Stomach (tissue), 9 donors: ENCODE data around the gene ITGA3. TPM values are rescaled to one million over a fixed set of nuclear protein-coding genes. Genes with fewer than 3 reads are reported as not detected.
A peak's percentile ranks its signal among the peaks of the same experiment; 100 is the strongest.

Source experiments
- DNase-seq, 2 donors: peaks; one replicate each; pipeline versions ENCODE4 v3.0.0 to v3.0.0-alpha.2; 2013 to 2019
- H3K27ac ChIP-seq, 5 donors: fragments of 200-600 bp in 4 of 5; sonication (generic) in 4 of 5; one replicate each; pipeline ENCODE4 v1.5.1; 2013 to 2019; ENCODE audit warnings: mild to moderate bottlenecking in 1 of 5, moderate library complexity in 1 of 5
- H3K27me3 ChIP-seq, 3 donors: fragments of 200-600 bp; sonication (generic); one replicate each; pipeline ENCODE4 v1.5.1; 2017 to 2019; ENCODE audit warnings: mixed run types in 1 of 3
- H3K36me3 ChIP-seq, 4 donors: fragments of 200-600 bp; sonication (generic); 1 replicate in 3 of 4; 2 replicates in 1 of 4; pipeline ENCODE4 v1.5.1; 2016 to 2019
- H3K4me1 ChIP-seq, 4 donors: fragments of 200-600 bp; sonication (generic); one replicate each; pipeline ENCODE4 v1.5.1; 2016 to 2019
- H3K4me3 ChIP-seq, 4 donors: fragments of 200-600 bp; sonication (generic) in 3 of 4; one replicate each; pipeline ENCODE4 v1.5.1; 2016 to 2019; ENCODE audit warnings: mild to moderate bottlenecking in 1 of 4
- H3K9me3 ChIP-seq, 4 donors: fragments of 200-600 bp; sonication (generic); one replicate each; pipeline ENCODE4 v1.5.1; 2016 to 2019
- CTCF ChIP-seq, 7 experiments: fragments of 450-650 bp in 4 of 7; fragments of 200-600 bp in 3 of 7; sonication (generic) in 3 of 7; IDR thresholded peaks; one replicate each; pipeline ENCODE4 v1.5.1; 2016 to 2019; ENCODE audit warnings: antibody characterized with exemption in 7 of 7, control low read depth in 2 of 7, mild to moderate bottlenecking in 1 of 7
- EP300 ChIP-seq: sonication (generic); formaldehyde crosslinking; IDR thresholded peaks from one replicate; pipeline ENCODE4 v1.6.1; 2017; ENCODE audit warnings: antibody characterized with exemption
- POLR2A ChIP-seq, 4 donors: fragments of 450-650 bp; IDR thresholded peaks; one replicate each; pipeline ENCODE4 v1.6.1; 2016; ENCODE audit warnings: antibody characterized with exemption in 4 of 4, control low read depth in 2 of 4, mild to moderate bottlenecking in 1 of 4, moderate library complexity in 1 of 4
- POLR2AphosphoS5 ChIP-seq, 3 donors: sonication (generic); formaldehyde crosslinking; IDR thresholded peaks; one replicate each; pipeline ENCODE4 v1.6.1; 2016; ENCODE audit warnings: antibody characterized with exemption in 3 of 3
- WGBS, 5 donors: extraction: QIAGEN DNeasy Blood & Tissue Kit in 3 of 5; methylation state at CpG; one replicate each; pipeline versions ENCODE4 v1.1.5 to v1.1.7; 2013 to 2018; 5-methylcytosine and 5-hydroxymethylcytosine counted together
- intact Hi-C: fragments of 100-400 bp; cut with DNase I; formaldehyde crosslinking; loops from one replicate; pipeline ENCODE4 v1.15.1; 2023; ENCODE audit warnings: low total_unique reads
- polyA plus RNA-seq, 3 donors: library from polyadenylated mRNA; stranded (reverse); fragments of 200-250 nt; gene quantifications; one replicate each; pipeline ENCODE4 v1.2.3, GENCODE V29; 2013
- total RNA-seq, 5 donors: library from RNA; depleted of rRNA; stranded (reverse); fragments of >200 nt; gene quantifications; one replicate each; pipeline versions ENCODE4 v1.1.0 to v1.2.3, GENCODE V29; 2014 to 2016
- donor health status: healthy with polysubstance abuse.
- donor health status: Bipolar disorder and iron deficiency.
- donor health status: healthy.

Gene ITGA3
- total and polyA plus RNA-seq, 8 donors = 6.9 to 698 (median 73.9) TPM

- TF ChIP-seq POLR2A (IDR thresholded peaks at IDR 0.05) (no peak), EP300 (no peak), POLR2AphosphoS5 (IDR thresholded peaks at IDR 0.05) (no peak), CTCF (IDR thresholded peaks at IDR 0.05) (no peak)
- intact Hi-C loops = no loop called here
- WGBS, 5 donors = 92 to 98% (median 96%) methylated on average over 5 of the region's 5 CpGs
- H3K36me3 ChIP-seq = no peaks in the 10 kb centered on the region
- DNase-seq = no peak
- no peaks in the 10 kb centered on the region for H3K27me3 ChIP-seq
- no peaks in the 10 kb centered on the region for H3K9me3 ChIP-seq
- peaks cover 19 to 37% (median 21%) of the 10 kb centered on the region in 4 donors for H3K4me1 ChIP-seq
- no peak overlapping the region for H3K27ac ChIP-seq
- H3K4me3 ChIP-seq = no peak overlapping the region
Observed at GRCh38 chr17:50042211-50042610, 13.7 kb upstream of the ITGA3 start.

- Histone ChIP-seq H3K9me3 (no peaks in the 10 kb centered on the region), H3K4me1 (peaks cover 13 to 38% (median 16%) of the 10 kb centered on the region in 4 donors), H3K36me3 (no peaks in the 10 kb centered on the region), H3K27ac (peak overlapping the region in 4 of 5 donors; percentile 35 to 52 (median 42)), H3K4me3 (no peak overlapping the region), H3K27me3 (no peaks in the 10 kb centered on the region)
- intact Hi-C loops = no loop called here
- peak; percentile 69 to 75 for DNase-seq
- WGBS, 5 donors = 28 to 51% (median 29%) methylated on average over 13 to 16 of the region's 16 CpGs
- no peak for TF ChIP-seq POLR2A (IDR thresholded peaks at IDR 0.05)
- no peak for TF ChIP-seq EP300
- TF ChIP-seq POLR2AphosphoS5 (IDR thresholded peaks at IDR 0.05) = peak in 1 of 3 donors; percentile 43
- TF ChIP-seq CTCF (IDR thresholded peaks at IDR 0.05) = no peak
Observed at GRCh38 chr17:50043290-50044148, 12.4 kb upstream of the ITGA3 start.

GRCh38 chr17:50044483-50044882 lies 11.4 kb upstream of the ITGA3 start:
- no peaks in the 10 kb centered on the region for H3K36me3 ChIP-seq
- TF ChIP-seq EP300 (no peak), POLR2AphosphoS5 (IDR thresholded peaks at IDR 0.05) (no peak), POLR2A (IDR thresholded peaks at IDR 0.05) (no peak), CTCF (IDR thresholded peaks at IDR 0.05) (no peak)
- H3K27me3 ChIP-seq = no peaks in the 10 kb centered on the region
- intact Hi-C loops = no loop called here
- DNase-seq = no peak
- H3K27ac ChIP-seq = peak overlapping the region in 2 of 5 donors; percentile 36 to 47
- 89 to 97% (median 92%) methylated on average over 5 of the region's 5 CpGs for WGBS, 5 donors
- H3K4me1 ChIP-seq = peaks cover 13 to 48% (median 18%) of the 10 kb centered on the region in 4 donors
- H3K4me3 ChIP-seq = no peak overlapping the region
- no peaks in the 10 kb centered on the region for H3K9me3 ChIP-seq

- Histone ChIP-seq H3K27me3 (no peaks in the 10 kb centered on the region), H3K27ac (no peak overlapping the region), H3K36me3 (no peaks in the 10 kb centered on the region), H3K4me3 (no peak overlapping the region), H3K4me1 (peaks cover 14 to 55% (median 19%) of the 10 kb centered on the region in 4 donors), H3K9me3 (no peaks in the 10 kb centered on the region)
- no peak for DNase-seq
- intact Hi-C loops = no loop called here
- 44 to 62% (median 53%) methylated on average over 3 to 4 of the region's 4 CpGs for WGBS, 5 donors
- no peak for TF ChIP-seq POLR2A (IDR thresholded peaks at IDR 0.05)
- no peak for TF ChIP-seq EP300
- no peak for TF ChIP-seq POLR2AphosphoS5 (IDR thresholded peaks at IDR 0.05)
- no peak for TF ChIP-seq CTCF (IDR thresholded peaks at IDR 0.05)
Observed at GRCh38 chr17:50045154-50045553, 10.8 kb upstream of the ITGA3 start.
